ENCODE data around the gene PRPF6. TPM values are rescaled to one million over a fixed set of nuclear protein-coding genes. Genes with fewer than 3 reads are reported as not detected.
A peak's percentile ranks its signal among the peaks of the same experiment; 100 is the strongest.

Gene PRPF6
- total and polyA plus RNA-seq, 2 of the 13 experiments (the other 11 are each of a cell fraction or from before 2014, with no cell fraction given): 63.7 to 101 TPM

GRCh38 chr20:63939061-63939935 is 41.6 kb upstream of the PRPF6 start (continued):
- TF ChIP-seq MYC (CRISPR knock-in tag; IDR thresholded peaks at IDR 0.05; ENCODE audit: borderline replicate concordance) (0 out of 2 replicates have a peak, but pooled peaks have one; percentile 22), EEA1 (CRISPR knock-in tag; IDR thresholded peaks at IDR 0.05; ENCODE audit: borderline replicate concordance) (no peak), ZNF883 (CRISPR knock-in tag; IDR thresholded peaks at IDR 0.05; ENCODE audit: not compliant biosample characterization) (no peak), ZBTB39 (CRISPR knock-in tag; IDR thresholded peaks at IDR 0.05) (no peak), ZFP36L1 (CRISPR knock-in tag; IDR thresholded peaks at IDR 0.05) (no peak), NR1H2 (CRISPR knock-in tag; IDR thresholded peaks at IDR 0.05; ENCODE audit: borderline replicate concordance, low read depth) (no peak), SNAPC5 (CRISPR knock-in tag; IDR thresholded peaks at IDR 0.05; ENCODE audit: borderline replicate concordance) (no peak), ZNF276 (CRISPR knock-in tag; IDR thresholded peaks at IDR 0.05; ENCODE audit: low read depth) (no peak), RELA (CRISPR knock-in tag; IDR thresholded peaks at IDR 0.05) (no peak), RFXAP (CRISPR knock-in tag; IDR thresholded peaks at IDR 0.05; ENCODE audit: borderline replicate concordance) (no peak), ZNF616 (CRISPR knock-in tag; IDR thresholded peaks at IDR 0.05; ENCODE audit: low read depth) (no peak), GATA4 (IDR thresholded peaks at IDR 0.05; ENCODE audit: borderline replicate concordance, low read depth) (no peak), MAZ (IDR thresholded peaks at IDR 0.05; ENCODE audit: borderline replicate concordance, low read depth, low read length) (no peak), MAZ (CRISPR knock-in tag; IDR thresholded peaks at IDR 0.05; ENCODE audit: low read depth) (no peak), ZNF549 (CRISPR knock-in tag; IDR thresholded peaks at IDR 0.05) (no peak), ZNF335 (CRISPR knock-in tag; IDR thresholded peaks at IDR 0.05) (no peak), ZNF30 (CRISPR knock-in tag; IDR thresholded peaks at IDR 0.05) (no peak), DNMT3B (CRISPR knock-in tag; conservative IDR thresholded peaks at IDR 0.05) (no peak), ZNF614 (CRISPR knock-in tag; IDR thresholded peaks at IDR 0.05; ENCODE audit: borderline replicate concordance) (no peak), RFX3 (CRISPR knock-in tag; IDR thresholded peaks at IDR 0.05) (no peak), ZBTB46 (CRISPR knock-in tag; IDR thresholded peaks at IDR 0.05; ENCODE audit: borderline replicate concordance) (no peak)

All from HepG2 (cell line).